RKO (cell line): ENCODE data around the gene SEPTIN7.

Experiments used
- DNase-seq: peaks from one replicate; pipeline ENCODE4 v3.0.0-alpha.2; 2016; ENCODE audit warnings: low spot score

The SEPTIN7 gene

DNA sequence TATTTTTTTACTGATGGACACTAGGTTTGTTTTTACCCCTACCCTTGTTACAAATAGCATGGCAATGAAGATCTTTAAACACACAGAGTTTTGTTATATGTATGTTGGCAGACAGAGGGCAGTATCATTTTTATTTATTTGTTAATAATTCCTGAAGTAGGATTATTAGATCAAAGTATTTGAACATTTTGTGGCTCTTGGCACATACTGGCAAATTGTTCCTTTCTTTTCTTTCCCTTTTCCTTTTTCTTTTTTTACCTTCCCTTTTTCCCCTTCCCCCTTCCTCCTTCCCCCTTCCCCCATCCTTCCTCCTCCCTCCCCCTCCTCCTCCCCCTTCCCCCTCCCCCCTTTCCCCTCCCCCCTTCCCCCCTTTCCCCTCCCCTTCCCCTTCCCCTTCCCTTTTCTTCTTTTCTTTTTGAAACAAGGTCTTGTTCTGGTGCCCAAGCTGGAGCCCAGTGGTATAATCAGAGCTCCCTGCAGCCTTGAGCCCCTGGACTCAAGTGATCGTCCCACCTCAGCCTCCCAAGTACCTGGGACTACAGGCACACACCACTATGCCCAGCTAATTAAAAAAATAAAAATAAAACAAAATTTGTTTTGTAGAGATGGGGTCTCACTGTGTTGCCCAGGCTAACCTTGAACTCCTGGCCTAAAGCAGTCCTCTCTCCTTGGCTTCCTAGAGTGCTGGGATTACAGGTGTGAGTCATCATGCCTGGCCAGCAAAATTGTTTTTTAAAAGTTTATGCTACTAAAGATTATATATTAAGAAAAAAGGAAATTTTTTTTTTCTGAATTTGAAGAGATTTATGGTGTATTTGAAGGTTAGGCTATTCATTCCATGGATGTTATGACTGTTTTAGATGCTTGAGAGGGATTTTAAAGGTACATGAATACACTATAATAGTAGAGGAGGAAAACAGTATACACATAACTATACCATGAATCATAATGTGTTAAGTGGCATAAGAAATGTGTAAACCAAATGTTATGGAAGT, 39.3 kb downstream of the SEPTIN7 start:
- peak; percentile 58 for DNase-seq

DNA sequence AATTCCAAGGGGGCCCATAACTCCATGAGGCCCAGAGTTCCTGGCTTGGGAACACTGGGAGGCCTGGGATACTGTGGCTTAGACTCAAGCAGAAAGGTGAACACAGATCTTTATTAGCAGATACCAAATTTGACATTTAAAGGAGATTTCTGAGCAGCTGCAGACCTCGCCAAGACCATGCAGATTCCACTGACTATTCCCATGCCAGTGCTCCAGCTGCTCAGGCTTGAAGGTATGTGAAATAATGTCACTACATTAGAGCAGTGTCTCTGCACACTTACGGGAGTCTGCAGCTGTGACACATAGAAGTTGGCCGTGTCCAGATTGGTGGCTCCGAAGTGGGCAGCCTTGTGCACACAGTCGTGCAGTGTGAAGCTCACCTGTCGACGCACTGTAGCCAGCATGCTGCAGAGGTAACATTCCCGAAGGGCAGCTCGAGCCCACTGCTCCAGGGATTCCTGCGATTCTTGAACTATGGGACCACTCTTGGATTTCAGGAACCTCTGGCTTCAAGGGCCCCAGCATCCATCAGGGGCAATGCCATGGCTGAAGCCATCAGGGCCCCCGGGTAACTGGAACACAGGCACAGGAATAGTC, 46.1 kb downstream of the SEPTIN7 start:
- DNase-seq: no peak

DNA sequence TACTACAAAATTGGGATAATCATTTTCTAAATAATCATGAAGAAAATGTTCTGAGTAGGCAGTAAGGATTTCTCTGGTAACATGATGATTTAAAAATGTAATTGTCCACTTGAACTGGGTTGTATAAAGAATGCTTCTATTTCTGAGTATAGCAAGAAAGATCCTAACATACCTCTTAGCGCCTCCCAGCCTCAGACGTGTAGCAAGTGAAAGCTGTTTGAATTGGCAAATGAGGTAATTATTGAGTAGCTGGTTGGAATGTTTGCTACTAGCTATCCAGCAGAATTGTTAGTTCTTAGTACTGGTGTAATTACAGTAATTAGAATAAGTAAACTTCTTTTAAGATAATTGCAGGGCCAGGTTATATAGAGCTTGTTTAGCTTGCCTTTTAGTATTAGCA, 47.9 kb downstream of the SEPTIN7 start:
- DNase-seq: no peak

DNA sequence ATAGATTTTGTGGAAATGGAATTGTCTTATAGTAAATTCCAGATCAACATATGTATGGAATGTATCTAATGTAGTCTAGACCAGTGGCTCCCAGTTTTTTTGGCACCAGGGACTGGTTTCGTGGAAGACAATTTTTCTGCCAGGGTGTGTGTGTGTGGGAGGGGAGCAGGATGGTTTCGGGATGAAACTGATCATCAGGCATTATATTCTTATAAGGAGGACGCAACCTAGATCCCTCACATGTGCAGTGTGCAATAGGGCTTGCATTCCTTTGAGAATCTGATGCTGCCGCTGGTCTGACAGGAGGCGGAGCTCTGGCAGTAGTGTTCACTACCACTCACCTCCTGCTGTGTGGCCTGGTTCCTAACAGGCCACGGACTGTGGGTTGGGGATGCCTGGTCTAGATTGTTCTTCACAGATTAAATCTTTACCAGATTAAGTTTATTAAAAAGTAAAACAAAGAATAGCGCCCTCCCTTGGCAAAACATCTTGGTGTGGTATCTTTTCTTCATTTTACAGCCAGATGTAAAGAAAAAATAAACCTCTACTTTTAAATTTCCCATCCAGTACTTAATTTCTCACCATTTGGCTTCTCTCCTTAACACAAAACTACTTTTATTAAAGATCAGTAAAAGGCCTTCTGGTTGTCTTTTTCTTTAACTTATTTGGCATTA, 48.4 kb downstream of the SEPTIN7 start:
- DNase-seq: no peak

DNA sequence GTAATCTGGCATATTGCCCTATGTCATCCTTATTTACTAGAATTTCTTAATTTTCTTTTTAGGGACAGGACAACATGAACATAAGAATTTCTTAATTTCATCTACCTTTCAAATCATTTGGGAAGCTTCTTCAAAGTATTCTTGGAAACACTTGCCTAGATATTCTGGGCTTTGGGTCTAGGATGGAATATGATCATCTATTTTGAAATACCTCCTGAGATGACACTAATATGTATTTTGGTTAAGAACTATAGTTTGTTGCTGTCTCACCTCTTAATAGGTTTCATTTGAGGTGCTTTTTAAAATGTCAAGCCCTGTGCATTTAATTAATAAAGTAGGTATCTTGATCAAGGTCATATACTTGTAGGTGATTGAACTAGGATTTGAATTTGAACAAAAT, 49.1 kb downstream of the SEPTIN7 start:
- DNase-seq: no peak
